ENCODE measurements around the gene CD68.

Gene CD68

DNA sequence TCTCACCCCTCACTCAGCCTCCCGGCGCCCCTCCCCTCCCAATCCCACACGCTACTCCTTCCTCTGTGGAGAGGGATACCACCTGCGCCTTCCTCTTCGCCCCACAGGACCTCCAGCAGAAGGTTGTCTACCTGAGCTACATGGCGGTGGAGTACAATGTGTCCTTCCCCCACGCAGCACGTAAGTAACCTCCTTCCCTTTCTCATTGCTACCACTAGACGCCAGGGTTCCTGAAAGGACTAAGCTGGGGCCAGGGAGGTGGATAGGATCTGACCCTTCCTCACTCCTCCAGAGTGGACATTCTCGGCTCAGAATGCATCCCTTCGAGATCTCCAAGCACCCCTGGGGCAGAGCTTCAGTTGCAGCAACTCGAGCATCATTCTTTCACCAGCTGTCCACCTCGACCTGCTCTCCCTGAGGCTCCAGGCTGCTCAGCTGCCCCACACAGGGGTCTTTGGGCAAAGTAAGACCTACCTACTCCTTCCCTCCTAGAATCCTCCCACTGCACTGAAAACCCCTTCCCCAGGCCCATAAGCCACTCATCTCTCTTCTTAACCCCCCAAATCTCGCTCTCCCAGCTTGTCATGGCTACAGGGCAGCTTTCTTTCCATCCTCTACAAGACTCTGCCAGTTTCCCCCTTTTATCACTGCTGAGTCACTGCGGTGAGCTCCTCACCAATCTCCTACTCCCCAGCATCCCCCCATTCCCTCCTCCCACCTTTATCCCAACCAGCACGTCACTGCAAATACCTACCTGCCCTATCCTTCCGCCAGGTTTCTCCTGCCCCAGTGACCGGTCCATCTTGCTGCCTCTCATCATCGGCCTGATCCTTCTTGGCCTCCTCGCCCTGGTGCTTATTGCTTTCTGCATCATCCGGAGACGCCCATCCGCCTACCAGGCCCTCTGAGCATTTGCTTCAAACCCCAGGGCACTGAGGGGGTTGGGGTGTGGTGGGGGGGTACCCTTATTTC, 1.5 kb downstream of the CD68 start:
- Histone ChIP-seq H3K9ac (peak overlapping the region; percentile 95 to 100 (median 100)), H3K4me2 (peak overlapping the region; percentile 81 to 100 (median 98)), H3K9me3 (replicated peaks in 1 of 11) (no peaks in the 10 kb centered on the region), H4K20me1 (peaks cover 33 to 58% (median 34%) of the 10 kb centered on the region in 11 experiments), H3K4me3 (peak overlapping the region in 9 of 10 experiments; percentile 22 to 100 (median 75); a peak in 17 of 20 replicates), H3K27me3 (no peaks in the 10 kb centered on the region), H3K4me1 (peaks cover 63 to 94% (median 91%) of the 10 kb centered on the region in 10 experiments), H3K36me3 (peaks cover 36 to 61% (median 58%) of the 10 kb centered on the region in 11 experiments), H3K27ac (peak overlapping the region; percentile 97 to 100 (median 100))
- TF ChIP-seq Cebpa-rat (IDR thresholded peaks at IDR 0.05) = no peak

DNA sequence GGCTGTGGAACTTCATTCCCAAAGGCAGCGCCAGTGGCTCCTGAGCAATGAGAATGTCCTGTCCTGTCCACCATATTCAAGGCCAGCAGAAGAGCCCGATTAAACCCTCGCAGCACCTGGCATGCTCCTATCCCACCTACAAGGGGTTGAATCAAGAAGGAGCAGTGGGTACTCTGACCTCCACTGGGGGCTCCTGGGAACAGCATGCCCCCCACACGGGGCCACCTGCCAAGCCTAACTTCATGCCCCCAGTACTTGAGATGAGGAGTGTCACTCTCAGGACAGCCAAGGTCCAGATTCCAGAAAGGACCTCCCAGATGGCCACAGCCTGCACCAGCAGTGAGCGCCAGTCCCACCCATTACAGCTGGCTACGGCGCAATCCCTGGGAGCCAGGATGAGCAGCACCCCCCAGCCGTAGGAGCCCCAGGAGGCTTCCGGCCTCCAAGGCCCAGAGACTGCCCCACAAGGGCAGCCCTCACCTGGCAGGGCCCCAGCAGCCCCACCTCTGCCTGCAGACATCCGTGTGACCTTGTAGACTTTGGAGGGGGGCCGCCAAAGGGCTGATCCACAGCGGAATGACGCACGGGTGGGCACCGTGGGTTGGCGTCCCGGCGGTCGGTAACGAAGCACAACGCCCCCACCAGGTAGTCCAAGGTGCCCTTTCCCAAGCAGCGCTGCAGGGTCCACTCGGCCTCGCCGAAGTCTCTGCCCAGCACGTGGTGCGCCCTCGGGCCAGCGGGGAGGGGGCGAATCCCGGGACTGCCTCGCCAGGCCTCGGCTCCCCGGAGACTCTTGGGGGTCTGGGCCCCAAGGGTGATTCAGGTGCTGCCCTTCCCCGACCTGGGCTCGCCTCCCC, 3.2 kb downstream of the CD68 start:
- Histone ChIP-seq H3K4me3 (peak overlapping the region; percentile 64 to 100 (median 74)), H3K4me1 (peaks cover 62 to 92% (median 90%) of the 10 kb centered on the region in 10 experiments), H3K36me3 (peaks cover 26 to 61% (median 53%) of the 10 kb centered on the region in 11 experiments), H3K27me3 (no peaks in the 10 kb centered on the region), H3K9me3 (replicated peaks in 1 of 11) (no peaks in the 10 kb centered on the region), H3K9ac (peak overlapping the region; percentile 95 to 100 (median 100)), H3K4me2 (peak overlapping the region; percentile 81 to 100 (median 98)), H4K20me1 (peaks cover 16 to 41% (median 16%) of the 10 kb centered on the region in 11 experiments), H3K27ac (peak overlapping the region; percentile 97 to 100 (median 100))
- no peak for TF ChIP-seq Cebpa-rat (IDR thresholded peaks at IDR 0.05)

DNA sequence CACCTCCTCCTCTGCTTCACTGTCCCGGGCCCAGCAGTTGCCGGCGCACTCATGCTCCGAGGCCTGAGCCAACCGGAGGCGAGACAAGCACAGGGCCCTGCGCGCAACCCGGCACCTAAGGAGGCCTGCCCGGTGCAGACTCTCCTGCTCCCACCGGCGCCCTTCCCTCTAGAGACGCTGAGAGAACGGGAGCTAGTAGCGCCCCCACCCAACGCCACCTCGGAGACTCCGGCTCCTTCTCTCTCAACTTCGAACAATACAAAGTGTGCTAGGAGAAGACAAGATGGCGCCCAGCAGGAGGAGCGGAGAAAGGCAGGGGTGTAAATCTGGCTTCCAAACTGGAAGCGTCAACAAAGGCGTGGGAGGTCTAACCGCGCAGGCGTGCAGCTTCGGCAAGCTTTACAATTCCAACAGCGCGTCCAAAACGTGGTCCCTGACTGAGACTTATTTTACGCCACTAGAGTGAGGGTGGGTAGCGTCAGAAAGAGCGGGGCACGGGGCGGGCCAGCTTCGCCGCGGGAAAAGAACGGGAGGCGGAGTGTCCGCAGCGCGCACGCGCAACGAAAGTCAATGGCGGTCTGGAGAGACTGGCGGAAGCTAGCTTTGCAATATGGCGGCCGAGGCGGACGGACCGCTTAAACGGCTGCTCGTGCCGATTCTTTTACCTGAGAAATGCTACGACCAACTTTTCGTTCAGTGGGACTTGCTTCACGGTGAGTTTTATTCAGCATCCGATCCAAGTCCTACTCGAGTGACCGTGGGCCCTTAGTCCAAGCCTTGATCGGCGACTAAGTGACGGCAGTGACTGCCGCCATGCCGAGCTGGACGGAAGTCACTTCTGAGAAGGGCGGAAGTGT, 4.0 kb downstream of the CD68 start, which contains the start of gene MPDU1:
Gene MPDU1 (plus strand): TSS at position 600 of the 857 bp plus-strand sequence. CDS start 11 bp downstream, at position 611.
- TF ChIP-seq Cebpa-rat (IDR thresholded peaks at IDR 0.05) = no peak
- peaks cover 26 to 61% (median 53%) of the 10 kb centered on the region in 11 experiments for H3K36me3 ChIP-seq

DNA sequence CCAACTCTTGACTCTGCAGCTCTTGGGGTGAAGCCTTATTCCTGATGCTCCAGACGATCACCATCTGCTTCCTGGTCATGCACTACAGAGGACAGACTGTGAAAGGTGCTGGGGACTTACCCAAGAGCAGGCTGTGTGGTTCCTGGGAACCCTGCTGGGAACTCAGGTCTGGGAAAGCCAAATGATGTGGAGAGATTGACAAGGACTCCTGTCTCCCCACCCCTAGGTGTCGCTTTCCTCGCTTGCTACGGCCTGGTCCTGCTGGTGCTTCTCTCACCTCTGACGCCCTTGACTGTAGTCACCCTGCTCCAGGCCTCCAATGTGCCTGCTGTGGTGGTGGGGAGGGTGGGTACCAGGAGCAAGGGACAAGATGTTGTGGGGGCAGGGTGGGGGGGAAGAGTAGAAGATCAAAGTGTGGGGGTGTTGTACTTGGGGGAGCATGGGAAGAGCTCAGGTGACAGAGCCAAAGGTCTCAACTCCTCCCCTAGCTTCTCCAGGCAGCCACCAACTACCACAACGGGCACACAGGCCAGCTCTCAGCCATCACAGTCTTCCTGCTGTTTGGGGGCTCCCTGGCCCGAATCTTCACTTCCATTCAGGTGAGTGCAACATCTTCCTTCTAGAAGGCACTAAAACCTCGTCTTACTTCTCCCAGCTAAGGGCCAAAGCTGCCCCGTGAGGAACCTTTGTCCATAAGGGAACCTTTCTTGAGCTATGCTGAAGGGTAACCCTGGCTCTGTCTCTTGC, 7.4 kb downstream of the CD68 start:
- H3K9ac ChIP-seq = peak overlapping the region in 10 of 11 experiments; percentile 33 to 60 (median 53); a peak in 14 of 22 replicates
- no peak overlapping the region for H3K4me3 ChIP-seq
- H3K27ac ChIP-seq = peak overlapping the region in 10 of 11 experiments; percentile 8 to 55 (median 46); a peak in 13 of 22 replicates
- no peaks in the 10 kb centered on the region for H3K9me3 ChIP-seq (replicated peaks in 1 of 11)
- H4K20me1 ChIP-seq = peaks cover 0 to 43% (median 12%) of the 10 kb centered on the region in 11 experiments; a peak in 14 of 22 replicates
- peaks cover 50 to 77% (median 69%) of the 10 kb centered on the region in 10 experiments for H3K4me1 ChIP-seq
- H3K36me3 ChIP-seq = peaks cover 30 to 71% (median 60%) of the 10 kb centered on the region in 11 experiments
- no peak for TF ChIP-seq Cebpa-rat (IDR thresholded peaks at IDR 0.05)
- no peaks in the 10 kb centered on the region for H3K27me3 ChIP-seq
- peak overlapping the region in 10 of 11 experiments; percentile 17 to 100 (median 48); a peak in 18 of 22 replicates for H3K4me2 ChIP-seq

More for the DNA sequence above, 4.0 kb downstream of the CD68 start, which contains the start of gene MPDU1:
- Histone ChIP-seq H3K4me1 (peaks cover 62 to 92% (median 88%) of the 10 kb centered on the region in 10 experiments), H3K9me3 (replicated peaks in 1 of 11) (no peaks in the 10 kb centered on the region), H3K4me2 (peak within 1 kb of the TSS; percentile 94 to 100 (median 98)), H3K9ac (peak within 1 kb of the TSS; percentile 95 to 100 (median 100)), H3K27me3 (no peaks in the 10 kb centered on the region), H4K20me1 (peaks cover 7 to 41% (median 9%) of the 10 kb centered on the region in 11 experiments; a peak in 20 of 22 replicates), H3K4me3 (peak within 1 kb of the TSS; percentile 64 to 100 (median 74)), H3K27ac (peak within 1 kb of the TSS; percentile 97 to 100 (median 100))

DNA sequence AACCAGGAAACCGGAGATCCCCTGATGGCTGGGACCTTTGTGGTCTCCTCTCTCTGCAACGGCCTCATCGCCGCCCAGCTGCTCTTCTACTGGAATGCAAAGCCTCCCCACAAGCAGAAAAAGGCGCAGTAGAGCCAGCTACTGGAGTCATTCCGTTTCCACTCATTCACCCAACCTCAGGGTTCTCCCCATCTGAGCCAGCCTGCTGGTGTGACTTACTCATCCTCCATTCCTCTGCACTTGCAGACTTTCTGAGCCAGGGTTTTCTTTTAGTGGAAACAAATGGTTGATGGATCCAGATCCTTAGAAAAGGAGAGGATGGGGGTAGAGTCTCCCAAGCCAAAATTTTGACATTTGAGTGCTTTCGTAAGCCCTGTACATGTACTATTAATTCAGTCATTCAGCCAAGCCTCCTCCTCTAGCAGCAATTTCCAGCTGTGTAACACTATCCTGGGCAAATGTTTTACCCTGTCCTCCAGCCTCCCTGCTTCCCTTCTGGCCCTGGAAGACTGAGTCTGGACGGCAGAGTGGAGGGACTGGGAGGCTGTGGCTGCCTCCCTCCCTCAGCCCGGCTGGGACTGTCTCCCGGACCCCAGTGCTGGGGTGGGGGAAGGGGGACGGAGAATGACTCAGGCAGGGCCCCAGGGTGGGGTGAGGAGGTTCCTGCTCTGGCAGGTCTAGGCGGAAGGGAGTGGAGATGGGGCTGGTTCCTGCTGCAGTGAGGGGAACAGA, 8.1 kb downstream of the CD68 start:
- Histone ChIP-seq H4K20me1 (peaks cover 0 to 48% (median 12%) of the 10 kb centered on the region in 11 experiments; a peak in 14 of 22 replicates), H3K4me1 (peaks cover 43 to 71% (median 62%) of the 10 kb centered on the region in 10 experiments), H3K4me3 (0 out of 20 replicates have a peak overlapping the region, but pooled peaks of 1 of the 10 experiments have one; percentile 5), H3K36me3 (peaks cover 32 to 77% (median 66%) of the 10 kb centered on the region in 11 experiments), H3K4me2 (peak overlapping the region in 10 of 11 experiments; percentile 17 to 95 (median 48); a peak in 19 of 22 replicates), H3K9ac (peak overlapping the region; percentile 33 to 60 (median 52); a peak in 16 of 22 replicates), H3K27ac (peak overlapping the region in 9 of 11 experiments; percentile 27 to 55 (median 48); a peak in 16 of 22 replicates), H3K9me3 (replicated peaks in 1 of 11) (no peaks in the 10 kb centered on the region), H3K27me3 (no peaks in the 10 kb centered on the region)
- no peak for TF ChIP-seq Cebpa-rat (IDR thresholded peaks at IDR 0.05)

DNA sequence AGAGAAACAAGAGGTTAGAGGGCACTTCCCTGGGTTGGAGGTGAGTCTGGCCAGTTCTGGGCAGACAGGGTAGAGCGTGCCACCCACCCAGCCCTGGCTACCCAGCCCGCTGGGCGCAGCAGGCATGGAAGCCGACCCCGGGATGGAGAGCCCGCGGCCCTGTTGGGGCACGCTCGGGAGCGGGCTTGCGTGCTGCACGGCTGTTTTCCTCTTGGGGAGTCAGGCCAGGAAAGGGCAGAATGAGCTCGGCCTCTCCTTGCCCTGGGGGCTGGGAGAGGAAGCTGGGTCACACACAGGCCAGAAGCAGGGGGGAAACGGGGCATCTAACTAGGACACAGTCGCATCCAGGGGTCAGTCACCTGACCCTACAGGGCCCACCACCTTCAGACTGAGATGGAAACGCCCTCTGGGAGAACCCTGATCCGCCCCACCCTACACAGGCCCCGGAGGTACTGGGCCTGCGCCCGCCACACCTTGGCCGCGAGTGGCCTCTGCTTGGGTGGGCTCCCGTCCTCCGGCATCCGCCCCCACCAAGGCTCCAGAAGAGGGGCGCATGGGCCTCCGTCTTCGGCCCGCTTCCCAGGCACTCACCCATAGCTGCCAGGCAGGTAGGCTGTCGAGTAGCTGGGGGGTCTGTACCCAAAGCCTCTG, 9.2 kb downstream of the CD68 start:
- Histone ChIP-seq H3K4me1 (peaks cover 33 to 62% (median 53%) of the 10 kb centered on the region in 10 experiments), H3K36me3 (peaks cover 37 to 85% (median 75%) of the 10 kb centered on the region in 11 experiments), H3K27ac (peak overlapping the region in 6 of 11 experiments; percentile 6 to 53 (median 36); a peak in 6 of 22 replicates), H4K20me1 (peaks cover 0 to 53% (median 12%) of the 10 kb centered on the region in 11 experiments; a peak in 13 of 22 replicates), H3K4me2 (peak overlapping the region in 6 of 11 experiments; percentile 48 to 95 (median 57); a peak in 11 of 22 replicates), H3K4me3 (no peak overlapping the region), H3K27me3 (no peaks in the 10 kb centered on the region), H3K9ac (peak overlapping the region in 9 of 11 experiments; percentile 15 to 60 (median 49); a peak in 11 of 22 replicates), H3K9me3 (replicated peaks in 1 of 11) (no peaks in the 10 kb centered on the region)
- TF ChIP-seq Cebpa-rat (IDR thresholded peaks at IDR 0.05) = no peak
